Smooth muscle cell of the pulmonary artery (primary cell): ENCODE results near the gene DNAJC11. TPM values are rescaled to one million over a fixed set of nuclear protein-coding genes. Genes with fewer than 3 reads are reported as not detected.

Source experiments
- total RNA-seq: library from RNA; depleted of rRNA; stranded (reverse); fragments of >200 nt; gene quantifications from 2 replicates; pipeline ENCODE4 v1.2.3, GENCODE V29; 2014

DNAJC11 gene, protein sequence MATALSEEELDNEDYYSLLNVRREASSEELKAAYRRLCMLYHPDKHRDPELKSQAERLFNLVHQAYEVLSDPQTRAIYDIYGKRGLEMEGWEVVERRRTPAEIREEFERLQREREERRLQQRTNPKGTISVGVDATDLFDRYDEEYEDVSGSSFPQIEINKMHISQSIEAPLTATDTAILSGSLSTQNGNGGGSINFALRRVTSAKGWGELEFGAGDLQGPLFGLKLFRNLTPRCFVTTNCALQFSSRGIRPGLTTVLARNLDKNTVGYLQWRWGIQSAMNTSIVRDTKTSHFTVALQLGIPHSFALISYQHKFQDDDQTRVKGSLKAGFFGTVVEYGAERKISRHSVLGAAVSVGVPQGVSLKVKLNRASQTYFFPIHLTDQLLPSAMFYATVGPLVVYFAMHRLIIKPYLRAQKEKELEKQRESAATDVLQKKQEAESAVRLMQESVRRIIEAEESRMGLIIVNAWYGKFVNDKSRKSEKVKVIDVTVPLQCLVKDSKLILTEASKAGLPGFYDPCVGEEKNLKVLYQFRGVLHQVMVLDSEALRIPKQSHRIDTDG
- total RNA-seq: 44.4 and 49.5 TPM in 2 replicates

DNA sequence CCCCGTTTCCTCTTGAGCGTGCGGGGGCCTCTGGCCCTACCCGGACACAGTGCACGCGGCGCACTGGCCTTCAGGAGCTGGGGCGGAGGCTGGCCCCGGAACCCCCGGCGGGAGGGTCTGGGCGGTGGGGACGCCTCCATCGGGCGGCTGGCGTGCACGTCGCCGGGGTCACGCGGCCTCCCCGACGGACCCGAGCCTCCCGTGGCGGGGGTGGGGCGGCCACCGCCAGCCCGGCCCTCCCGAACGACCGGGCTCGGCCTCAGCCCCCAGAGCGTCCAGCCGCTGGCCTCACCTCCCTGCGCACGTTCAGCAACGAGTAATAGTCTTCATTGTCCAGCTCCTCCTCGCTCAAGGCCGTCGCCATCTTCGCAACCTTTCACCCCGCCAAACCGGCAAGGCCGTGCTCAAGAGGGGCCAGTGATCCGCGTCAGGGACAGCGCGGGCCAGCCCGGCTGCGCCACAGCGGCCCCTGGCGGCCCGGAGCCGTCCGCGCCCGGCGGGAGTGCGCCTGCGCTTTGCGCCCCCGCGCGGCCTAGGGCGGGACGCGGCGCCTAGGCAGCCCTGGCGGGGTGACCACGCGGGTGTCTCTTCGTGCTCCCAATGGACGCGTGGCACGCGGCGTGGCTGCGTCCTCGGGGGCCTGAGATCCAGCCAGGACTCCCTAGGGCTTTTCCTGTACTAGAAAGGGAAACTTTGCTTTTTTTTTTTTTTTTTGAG lies at the start of gene DNAJC11:
TSS of gene DNAJC11 (minus strand) at position 380 of the 717 bp plus-strand sequence. CDS start at position 364, 16 bp downstream.

DNA sequence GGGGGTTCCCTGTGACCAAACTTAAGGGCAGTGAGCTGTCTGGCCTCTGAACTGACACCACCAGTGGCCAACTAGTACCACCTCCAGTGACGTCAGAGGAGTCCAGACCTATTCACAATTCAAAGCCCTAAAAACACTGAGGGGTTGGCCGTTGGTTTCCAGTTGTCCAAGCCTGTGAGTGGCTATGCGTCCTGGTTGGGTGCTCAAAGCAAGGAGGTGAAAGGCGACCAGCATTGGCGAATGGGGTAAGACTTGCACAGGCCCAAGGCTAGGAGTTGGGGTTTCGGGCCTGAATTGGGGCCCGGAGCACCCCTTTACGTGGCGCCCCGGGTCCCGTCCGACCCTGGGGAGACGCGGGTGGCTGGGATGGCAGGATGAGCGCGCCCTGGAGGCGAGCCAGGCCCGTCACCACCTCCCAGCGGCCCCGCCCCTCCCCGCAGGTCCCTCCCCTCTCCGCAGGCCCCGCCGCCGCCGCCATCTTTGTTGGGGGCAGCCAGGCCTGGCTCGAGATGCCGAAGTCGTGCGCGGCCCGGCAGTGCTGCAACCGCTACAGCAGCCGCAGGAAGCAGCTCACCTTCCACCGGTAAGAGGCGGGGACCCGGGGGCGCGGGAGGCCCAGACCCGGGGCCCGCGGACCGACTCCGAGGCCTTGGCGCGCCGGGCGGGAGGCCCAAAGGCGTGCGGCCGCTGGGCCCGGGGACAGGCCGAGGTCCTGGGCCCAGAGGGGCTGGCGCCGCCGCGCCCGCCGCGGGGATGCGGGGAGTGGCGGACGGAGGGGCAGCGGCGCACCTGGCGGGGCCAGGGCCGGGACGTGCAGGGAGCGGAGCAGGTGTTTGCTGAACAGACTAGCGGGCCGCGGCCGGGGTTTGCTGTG lies 76.7 kb downstream of the DNAJC11 start, which contains the start of gene THAP3:
TSS of gene THAP3 (plus strand) at position 159 of the 874 bp plus-strand sequence. CDS start at position 510, 351 bp downstream.

DNA sequence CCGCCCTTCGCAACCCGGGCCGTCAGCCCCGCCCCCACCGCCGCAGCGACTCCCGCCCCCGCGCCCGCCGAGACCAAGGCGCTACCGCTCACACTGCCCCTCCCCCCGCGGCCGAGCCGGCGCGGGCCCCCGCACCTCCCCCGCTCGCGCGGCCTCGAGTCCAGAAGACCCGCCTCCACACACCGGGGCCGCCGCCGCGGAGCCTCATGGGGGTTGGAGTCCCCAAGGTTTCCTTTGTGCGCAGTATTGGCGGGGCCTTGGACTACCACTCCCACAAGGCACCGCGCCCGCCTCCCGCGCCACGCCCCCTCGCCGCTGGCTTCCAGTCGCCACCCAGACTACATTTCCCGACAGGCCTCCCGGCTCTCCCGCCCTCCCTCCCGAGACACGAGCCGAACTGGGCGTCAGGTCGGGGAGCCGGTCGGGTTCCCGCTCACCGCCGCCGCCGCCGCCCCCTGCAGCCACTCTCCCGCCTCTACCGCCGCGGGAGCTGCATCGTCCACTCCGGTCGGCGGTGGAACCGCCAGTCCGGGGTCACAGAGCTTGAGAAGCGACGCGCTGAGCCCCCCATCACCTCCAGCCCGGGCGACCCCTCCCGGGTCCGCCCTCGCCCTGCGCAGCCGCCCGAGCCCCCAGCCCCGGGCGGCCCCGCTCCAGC lies 88.1 kb downstream of the DNAJC11 start, which contains the start of gene PHF13:
TSS of gene PHF13 (plus strand) at position 371 of the 658 bp plus-strand sequence. CDS start 336 bp downstream, outside the sequence.

DNA sequence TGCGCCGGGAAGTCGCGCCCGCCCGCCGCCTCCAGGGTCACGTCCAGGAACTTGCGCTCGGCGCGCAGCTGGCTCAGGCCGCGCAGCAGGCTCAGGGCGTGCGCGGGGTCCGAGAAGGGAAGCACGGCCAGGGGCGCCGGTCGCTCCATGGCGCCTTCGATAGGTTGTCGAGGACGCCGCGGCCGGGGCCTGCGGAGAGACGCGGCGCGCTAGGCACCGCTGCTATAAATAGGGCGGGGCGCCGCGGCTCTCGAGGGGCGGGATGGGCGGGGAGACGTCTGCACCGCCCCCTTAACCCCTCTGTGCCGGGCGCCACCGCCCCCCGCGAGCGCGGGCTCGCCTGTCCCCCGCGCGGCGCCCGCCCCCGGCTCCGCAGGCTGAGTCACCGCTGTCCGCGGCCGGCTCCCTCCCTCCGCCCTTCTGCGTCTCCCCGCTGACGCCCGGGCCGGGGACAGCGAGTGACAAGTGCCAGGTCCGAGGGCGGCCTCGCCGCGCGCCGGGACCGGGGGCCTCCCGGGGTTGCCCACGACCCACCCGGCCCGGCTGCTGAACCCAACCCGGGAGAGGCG lies 98.9 kb downstream of the DNAJC11 start, which contains the start of gene KLHL21:
TSS of gene KLHL21 (minus strand) at position 201 of the 569 bp plus-strand sequence. CDS start at position 149, 52 bp downstream.

Other genes starting within 250 kb of the DNAJC11 start
- gene TNFRSF25, start 235.6 kb downstream of the DNAJC11 start, total RNA-seq: 5.0 and 14.5 TPM in 2 replicates
- gene PLEKHG5, start 210.1 kb downstream of the DNAJC11 start, total RNA-seq: 12.5 and 37.3 TPM in 2 replicates
- gene NOL9, start 147.3 kb downstream of the DNAJC11 start, total RNA-seq: 21.6 and 24.3 TPM in 2 replicates
- 0.20 and 0.46 TPM in 2 replicates for gene TAS1R1, start 146.5 kb downstream of the DNAJC11 start, total RNA-seq
- 13.0 and 18.2 TPM in 2 replicates for gene ZBTB48, start 121.8 kb downstream of the DNAJC11 start, total RNA-seq
- gene KLHL21, start 98.9 kb downstream of the DNAJC11 start, total RNA-seq: 44.4 and 67.9 TPM in 2 replicates
- 17.3 and 19.7 TPM in 2 replicates for gene PHF13, start 88.1 kb downstream of the DNAJC11 start, total RNA-seq
- 22.1 and 24.6 TPM in 2 replicates for gene THAP3, start 76.9 kb downstream of the DNAJC11 start, total RNA-seq
- 31.8 and 43.6 TPM in 2 replicates for gene CAMTA1, start 83.6 kb upstream of the DNAJC11 start, total RNA-seq